Neuronal stem cell (in vitro differentiated cells): ENCODE measurements around the gene PNPLA8.
A peak's percentile ranks its signal among the peaks of the same experiment; 100 is the strongest.

Experiments
- DNase-seq: peaks from one replicate; pipeline ENCODE4 v3.0.0-alpha.2; 2013; ENCODE audit warnings: low spot score
- H2AFZ ChIP-seq: one replicate; pipeline ENCODE4 v1.6.1; 2013; ENCODE audit warnings: mild to moderate bottlenecking, low read length, inconsistent platforms
- H2AK5ac ChIP-seq: 2 replicates; pipeline ENCODE4 v1.6.1; 2013; ENCODE audit warnings: low read depth, mild to moderate bottlenecking, inconsistent platforms, low read length, moderate library complexity, mixed read lengths
- H2BK120ac ChIP-seq: 2 replicates; pipeline ENCODE4 v1.6.1; 2013; ENCODE audit warnings: low read depth, mild to moderate bottlenecking, inconsistent platforms, low read length, moderate library complexity, mixed read lengths
- H2BK12ac ChIP-seq: one replicate; pipeline ENCODE4 v1.6.1; 2013; ENCODE audit warnings: low read length, inconsistent platforms
- H2BK15ac ChIP-seq: 2 replicates; pipeline ENCODE4 v1.6.1; 2013; ENCODE audit warnings: mild to moderate bottlenecking, low read length, inconsistent platforms, mixed read lengths
- H2BK5ac ChIP-seq: one replicate; pipeline ENCODE4 v1.6.1; 2013; ENCODE audit warnings: inconsistent platforms, mild to moderate bottlenecking, low read length, moderate library complexity
- H3K14ac ChIP-seq: one replicate; pipeline ENCODE4 v1.6.1; 2013; ENCODE audit warnings: low read length, inconsistent platforms
- H3K18ac ChIP-seq: 2 replicates; pipeline ENCODE4 v1.6.1; 2013; ENCODE audit warnings: low read length, inconsistent platforms
- H3K23ac ChIP-seq: 2 replicates; pipeline ENCODE4 v1.6.1; 2013; ENCODE audit warnings: low read depth, mild to moderate bottlenecking, mixed read lengths, low read length, inconsistent platforms; ENCODE audit not compliant: poor library complexity
- H3K27ac ChIP-seq: replicated peaks from 3 replicates; pipeline ENCODE4 v1.5.1; 2013; ENCODE audit warnings: low read length, inconsistent platforms
- H3K27me3 ChIP-seq, 3 experiments: 2 replicates each; pipeline ENCODE4 v1.6.1; 2013; ENCODE audit warnings: low read length in 3 of 3, mild to moderate bottlenecking in 2 of 3, inconsistent platforms in 1 of 3, low read depth in 1 of 3, mixed read lengths in 1 of 3, moderate library complexity in 1 of 3; ENCODE audit not compliant: control insufficient read depth in 3 of 3, insufficient read depth in 3 of 3
- H3K36me3 ChIP-seq, 2 donors: replicated peaks in 1 of 2; 2 replicates each; pipeline ENCODE4 v1.6.1; 2013; ENCODE audit warnings: low read length in 2 of 2; ENCODE audit not compliant: control insufficient read depth in 2 of 2, insufficient read depth in 2 of 2
- H3K4ac ChIP-seq: 2 replicates; pipeline ENCODE4 v1.6.1; 2013; ENCODE audit warnings: inconsistent platforms, mild to moderate bottlenecking, low read length, moderate library complexity
- H3K4me1 ChIP-seq, 2 donors: 1 replicate in 1 of 2; 2 replicates in 1 of 2; pipeline ENCODE4 v1.6.1; 2013; ENCODE audit warnings: low read length in 2 of 2, low read depth in 1 of 2; ENCODE audit not compliant: control insufficient read depth in 2 of 2, insufficient read depth in 1 of 2
- H3K4me2 ChIP-seq: one replicate; pipeline ENCODE4 v1.6.1; 2013; ENCODE audit warnings: mild to moderate bottlenecking, low read length, inconsistent platforms; ENCODE audit not compliant: insufficient read depth, poor library complexity, severe bottlenecking
- H3K4me3 ChIP-seq, 2 donors: 2 replicates each; pipeline ENCODE4 v1.5.1; 2013; ENCODE audit warnings: low read length in 2 of 2, mild to moderate bottlenecking in 2 of 2, inconsistent platforms in 1 of 2, moderate library complexity in 1 of 2
- H3K79me1 ChIP-seq: one replicate; pipeline ENCODE4 v1.6.1; 2013; ENCODE audit warnings: low read depth, mild to moderate bottlenecking, inconsistent platforms, low read length, moderate library complexity
- H3K9ac ChIP-seq: one replicate; pipeline ENCODE4 v1.6.1; 2013; ENCODE audit warnings: mild to moderate bottlenecking, low read depth, low read length, inconsistent platforms; ENCODE audit not compliant: poor library complexity
- H3K9me3 ChIP-seq, 2 donors: replicated peaks in 1 of 2; 2 replicates each; pipeline versions ENCODE3 to v1.6.1; 2013; ENCODE audit warnings: low read length in 2 of 2, mild to moderate bottlenecking in 2 of 2, inconsistent platforms in 1 of 2, low read depth in 1 of 2, mixed read lengths in 1 of 2, moderate library complexity in 1 of 2; ENCODE audit not compliant: control insufficient read depth in 2 of 2, insufficient read depth in 1 of 2
- H4K8ac ChIP-seq: one replicate; pipeline ENCODE4 v1.6.1; 2013; ENCODE audit warnings: low read depth, mild to moderate bottlenecking, inconsistent platforms, low read length, moderate library complexity
- H4K91ac ChIP-seq: one replicate; pipeline ENCODE4 v1.6.1; 2013; ENCODE audit warnings: low read length, low read depth, mild to moderate bottlenecking, inconsistent platforms; ENCODE audit not compliant: poor library complexity
- WGBS, 2 donors: extraction: QIAGEN DNeasy Blood & Tissue Kit; methylation state at CpG; one replicate each; pipeline ENCODE4 v1.1.7; 2013; ENCODE audit warnings: missing lambda C conversion rate in 2 of 2, mixed read lengths in 1 of 2; ENCODE audit not compliant: insufficient read length in 2 of 2, insufficient replicate concordance in 1 of 2; ENCODE audit errors: extremely low coverage in 2 of 2; 5-methylcytosine and 5-hydroxymethylcytosine counted together

Gene PNPLA8

GRCh38 chr7:108456845-108457540, 68.9 kb downstream of the PNPLA8 start:
- Histone ChIP-seq H3K79me1 (peaks cover 2% of the 10 kb centered on the region), H2BK12ac (no peak overlapping the region), H3K4me3 (peak overlapping the region; percentile 25 to 76), H2BK15ac (no peak overlapping the region), H2AK5ac (no peak overlapping the region), H2BK5ac (no peak overlapping the region), H3K27ac (no peak overlapping the region), H4K8ac (no peak overlapping the region), H3K4ac (no peak overlapping the region), H3K4me1 (peaks cover 7 to 16% of the 10 kb centered on the region in 2 donors), H3K9me3 (no peaks in the 10 kb centered on the region), H3K27me3 (peaks cover 0 to 12% (median 4%) of the 10 kb centered on the region in 3 experiments), H3K23ac (no peak overlapping the region), H3K4me2 (peak overlapping the region; percentile 37), H3K14ac (no peak overlapping the region), H3K36me3 (no peaks in the 10 kb centered on the region), H3K18ac (no peak overlapping the region), H3K9ac (no peak overlapping the region), H2BK120ac (no peak overlapping the region), H2AFZ (peak overlapping the region; percentile 96), H4K91ac (no peak overlapping the region)
- no CpG with 5 or more reads among the region's 19 CpGs for WGBS, 2 donors
- no peak for DNase-seq

GRCh38 chr7:108455998-108456677, 69.8 kb downstream of the PNPLA8 start, which contains the start of gene NRCAM:
Gene NRCAM, minus strand, starts transcription at chr7:108456436. Its CDS starts 216,372 bp downstream, at chr7:108240064.
- peak; percentile 85 for DNase-seq
- H4K91ac ChIP-seq: no peak within 1 kb of the TSS
- peak within 1 kb of the TSS; percentile 68 for H2AK5ac ChIP-seq
- H3K4me2 ChIP-seq: peak within 1 kb of the TSS; percentile 72
- H3K9me3 ChIP-seq: no peaks in the 10 kb centered on the region
- H4K8ac ChIP-seq: no peak within 1 kb of the TSS
- H3K18ac ChIP-seq: peak within 1 kb of the TSS; percentile 92
- peak within 1 kb of the TSS; percentile 82 for H2BK15ac ChIP-seq
- WGBS, 2 donors: no CpG with 5 or more reads among the region's 81 CpGs
- H3K4me1 ChIP-seq: peaks cover 7 to 13% of the 10 kb centered on the region in 2 donors
- H3K79me1 ChIP-seq: peaks cover 2% of the 10 kb centered on the region
- peak within 1 kb of the TSS; percentile 67 for H3K27ac ChIP-seq
- H2BK120ac ChIP-seq: peak within 1 kb of the TSS; percentile 63
- peak within 1 kb of the TSS; percentile 99 for H3K9ac ChIP-seq
- H2BK12ac ChIP-seq: peak within 1 kb of the TSS; percentile 97
- H3K4me3 ChIP-seq: peak within 1 kb of the TSS; percentile 76 to 92
- H3K36me3 ChIP-seq: no peaks in the 10 kb centered on the region
- peak within 1 kb of the TSS; percentile 97 for H3K14ac ChIP-seq
- H3K27me3 ChIP-seq: peaks cover 0 to 12% (median 4%) of the 10 kb centered on the region in 3 experiments
- H2AFZ ChIP-seq: peak within 1 kb of the TSS; percentile 96
- no peak within 1 kb of the TSS for H3K4ac ChIP-seq
- H2BK5ac ChIP-seq: peak within 1 kb of the TSS; percentile 61
- H3K23ac ChIP-seq: peak within 1 kb of the TSS; percentile 95

- Histone ChIP-seq H3K9ac (peak overlapping the region; percentile 99), H3K4ac (no peak overlapping the region), H2AFZ (peak overlapping the region; percentile 96), H4K8ac (no peak overlapping the region), H3K9me3 (no peaks in the 10 kb centered on the region), H3K36me3 (no peaks in the 10 kb centered on the region), H2BK15ac (peak overlapping the region; percentile 82), H3K14ac (peak overlapping the region; percentile 97), H3K23ac (peak overlapping the region; percentile 95), H3K18ac (peak overlapping the region; percentile 92), H4K91ac (no peak overlapping the region), H2BK5ac (peak overlapping the region; percentile 61), H3K79me1 (peaks cover 2% of the 10 kb centered on the region), H2BK12ac (peak overlapping the region; percentile 97), H2BK120ac (peak overlapping the region; percentile 63), H3K4me2 (peak overlapping the region; percentile 72), H3K4me3 (peak overlapping the region; percentile 76 to 92), H3K27me3 (peaks cover 0 to 12% (median 4%) of the 10 kb centered on the region in 3 experiments), H2AK5ac (peak overlapping the region; percentile 68), H3K27ac (peak overlapping the region; percentile 67), H3K4me1 (peaks cover 7 to 13% of the 10 kb centered on the region in 2 donors)
- WGBS, 2 donors: no CpG with 5 or more reads among the region's 47 CpGs
- no peak for DNase-seq
These were observed 70.4 kb downstream of the PNPLA8 start for GRCh38 chr7:108455551-108455997.
